ENCODE results near the gene PARVA.

Gene PARVA

DNA sequence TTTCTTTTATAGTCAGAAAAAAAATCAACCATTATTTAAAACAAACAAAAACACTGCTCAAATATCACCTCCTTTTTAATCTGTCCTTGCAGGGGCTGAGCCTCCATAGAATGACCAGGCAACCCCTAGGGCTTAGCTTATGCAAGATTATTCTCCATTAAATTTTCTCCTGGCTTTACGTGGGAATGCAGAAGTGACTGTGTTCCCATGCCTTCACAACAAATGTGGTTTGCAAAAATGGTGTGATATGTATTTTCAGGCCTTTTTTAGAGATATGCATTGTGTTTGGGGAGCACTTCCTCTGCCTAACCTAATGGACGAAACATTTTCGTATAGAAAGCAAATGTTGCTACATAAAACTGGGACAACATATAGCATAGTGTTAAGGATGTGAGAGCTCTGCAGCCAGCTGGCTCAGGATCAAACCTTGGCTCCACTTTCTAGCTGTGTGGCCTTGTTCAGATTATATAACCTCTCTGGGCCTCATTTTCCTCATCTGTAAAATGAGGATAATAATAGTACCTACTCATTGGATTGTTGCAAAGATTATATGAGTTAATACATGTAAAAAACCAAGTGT is 82.6 kb downstream of the PARVA start:
- DNase-seq (ENCODE audit: low read depth) = no peak

DNA sequence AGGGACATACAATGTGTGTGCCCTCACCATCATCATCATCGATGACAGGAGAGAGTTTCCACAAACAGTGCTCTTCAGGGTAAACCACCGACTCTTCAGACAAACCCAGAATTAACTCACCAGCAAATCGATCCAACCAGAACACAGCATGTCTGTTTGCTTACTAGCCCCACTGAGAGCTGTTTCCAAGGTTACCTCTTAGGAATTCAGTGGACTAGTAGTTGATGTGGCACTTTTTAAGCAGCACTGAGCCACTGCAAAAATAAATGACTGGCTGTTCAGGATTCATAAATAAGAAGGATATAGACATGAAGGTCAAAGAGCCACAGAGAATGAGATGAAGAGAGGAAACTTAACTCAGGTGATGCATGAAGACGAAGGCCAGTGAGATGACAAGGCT is 83.1 kb downstream of the PARVA start:
- DNase-seq (ENCODE audit: low read depth) = no peak

DNA sequence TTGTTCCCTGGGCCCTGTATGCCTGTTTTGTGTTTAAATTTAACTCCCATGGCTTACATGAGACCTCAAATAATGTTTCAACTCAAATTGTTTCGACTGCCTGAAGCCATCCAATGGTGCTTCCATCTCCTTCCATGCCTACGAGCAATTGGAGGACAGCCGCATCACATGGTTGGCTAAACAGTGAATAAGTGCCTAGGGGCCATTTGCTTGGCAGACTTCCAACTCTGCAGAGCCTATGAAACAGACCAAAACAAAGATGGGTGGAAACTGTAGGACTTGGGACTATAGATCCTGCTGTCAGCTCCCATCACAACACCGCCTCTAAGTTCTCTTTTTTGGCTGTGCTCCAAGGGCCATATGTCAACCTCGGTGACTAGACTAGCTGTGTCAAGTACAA is 84.1 kb downstream of the PARVA start:
- no peak for DNase-seq (ENCODE audit: low read depth)

DNA sequence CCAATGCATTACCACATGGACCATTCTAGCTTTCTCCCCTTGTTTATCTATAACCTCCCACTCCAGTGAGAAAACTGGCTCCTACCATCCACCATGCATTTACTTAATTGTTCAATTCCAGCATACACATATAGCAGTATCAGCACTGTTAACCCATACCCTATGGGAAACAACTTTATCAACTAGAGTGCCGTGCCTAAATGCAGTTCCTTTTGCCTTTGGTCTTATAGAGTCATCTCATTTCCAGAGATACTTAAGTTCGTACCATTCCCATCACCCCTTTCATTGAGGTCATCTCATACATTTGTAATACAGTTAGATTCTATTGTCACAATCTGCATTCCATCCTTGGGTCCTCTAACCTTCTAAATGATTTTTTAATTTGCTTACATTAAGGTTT is 86.9 kb downstream of the PARVA start:
- no peak for DNase-seq (ENCODE audit: low read depth)

DNA sequence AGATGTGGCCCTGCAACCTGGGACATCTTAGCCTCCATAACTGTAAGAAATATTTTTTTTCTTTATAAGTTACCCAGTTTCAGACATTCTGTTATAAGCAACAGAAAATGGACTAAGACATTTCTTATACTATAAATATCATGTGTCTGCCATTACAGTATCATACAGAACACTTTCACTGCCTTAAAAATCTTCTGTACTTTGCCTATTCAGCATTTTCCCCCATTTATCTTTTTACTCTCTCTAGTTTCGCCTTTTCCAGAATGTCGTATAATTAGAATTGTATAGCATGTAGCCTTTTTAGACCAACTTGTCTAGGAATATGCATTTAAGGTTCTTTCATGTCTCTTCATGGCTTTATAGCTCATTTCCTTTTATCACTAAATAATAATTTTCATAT is 88.0 kb downstream of the PARVA start:
- no peak for DNase-seq (ENCODE audit: low read depth)

DNA sequence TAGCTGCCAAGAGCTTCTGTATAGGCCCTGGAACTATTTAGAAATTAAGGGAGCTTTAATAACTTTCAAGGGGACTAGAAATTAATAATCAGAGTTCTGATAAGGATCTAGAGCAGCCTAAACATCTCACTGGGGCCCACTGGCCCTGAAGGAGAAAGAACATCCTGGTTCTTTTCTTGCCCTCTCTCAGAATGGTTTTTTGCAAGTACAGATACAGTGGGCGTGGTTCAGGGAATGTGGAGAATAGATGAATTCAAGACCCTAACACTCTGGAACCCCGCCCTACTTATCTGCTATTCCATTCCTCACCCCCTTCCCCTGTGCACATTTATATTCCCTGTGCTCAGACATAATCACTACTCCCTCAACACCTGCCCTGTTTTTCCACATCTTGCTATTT is 90.2 kb downstream of the PARVA start:
- no peak for DNase-seq (ENCODE audit: low read depth)

DNA sequence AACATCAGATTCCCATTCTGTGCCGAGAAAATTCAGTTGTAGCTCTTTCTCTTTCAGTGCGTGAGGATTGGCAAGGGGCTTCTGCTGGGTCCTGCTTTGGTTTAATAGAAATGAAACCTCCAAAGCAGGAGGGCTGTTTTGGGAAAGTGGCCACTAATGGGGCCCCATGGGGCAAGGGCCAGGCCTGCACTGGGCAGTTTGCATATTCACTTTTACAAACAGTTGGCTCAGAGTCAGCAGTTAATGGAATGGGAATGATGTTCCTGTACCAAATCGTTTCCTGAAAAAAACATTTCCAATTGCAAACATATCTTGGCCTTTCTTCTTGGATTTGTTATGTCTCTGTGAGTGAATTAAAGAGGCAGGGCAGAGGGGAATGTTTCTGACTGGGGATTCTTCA is 92.1 kb downstream of the PARVA start:
- DNase-seq (ENCODE audit: low read depth) = no peak

DNA sequence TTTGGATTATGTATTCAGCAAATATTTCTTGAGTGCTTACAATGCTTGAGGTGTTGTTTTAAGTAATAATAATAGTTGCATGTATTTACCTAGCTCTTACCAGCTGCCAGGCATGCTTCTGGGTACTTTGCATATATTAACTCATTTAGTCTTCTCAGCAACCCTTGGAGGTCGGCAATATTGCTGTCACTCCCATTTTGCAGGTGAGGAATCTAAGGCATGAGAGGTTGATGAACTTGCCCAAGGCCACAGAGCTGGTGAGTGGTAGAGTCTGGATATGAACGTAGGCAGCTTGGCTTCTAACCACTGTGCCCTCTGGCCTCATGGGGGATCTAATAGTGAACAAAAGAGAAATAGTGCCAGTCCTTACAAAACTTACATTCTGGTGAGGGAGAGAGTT is 92.9 kb downstream of the PARVA start:
- DNase-seq (ENCODE audit: low read depth) = no peak

DNA sequence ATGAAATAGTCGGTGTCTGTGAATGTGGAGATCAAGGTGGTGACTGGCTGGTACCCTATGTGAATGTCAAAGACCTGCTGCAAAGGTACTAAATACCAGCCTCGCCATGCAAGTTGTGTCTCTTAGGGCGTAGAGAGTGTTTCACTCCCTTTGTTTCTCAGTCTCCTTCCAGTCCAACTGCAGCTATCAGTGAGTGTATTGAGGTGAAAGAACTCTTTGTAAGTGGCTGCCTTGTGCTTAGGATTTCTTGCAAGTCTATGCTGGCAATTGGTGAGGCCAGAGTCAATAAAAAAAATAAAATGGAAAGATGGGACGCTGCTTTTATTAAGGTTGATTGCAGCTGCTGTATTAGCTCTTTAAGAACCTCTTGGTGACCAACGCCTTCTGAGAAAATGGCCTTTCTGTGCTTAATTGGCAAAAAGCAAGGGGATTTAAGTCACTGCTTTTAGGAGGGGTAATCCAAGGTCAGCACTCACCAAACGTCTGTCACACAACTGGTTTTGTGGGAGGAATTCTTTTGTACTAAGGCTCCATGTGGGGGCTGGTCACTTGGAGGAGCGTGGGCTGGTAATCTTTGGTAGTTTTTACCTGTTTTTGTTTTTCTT is 95.1 kb downstream of the PARVA start:
- no peak for DNase-seq (ENCODE audit: low read depth)

DNA sequence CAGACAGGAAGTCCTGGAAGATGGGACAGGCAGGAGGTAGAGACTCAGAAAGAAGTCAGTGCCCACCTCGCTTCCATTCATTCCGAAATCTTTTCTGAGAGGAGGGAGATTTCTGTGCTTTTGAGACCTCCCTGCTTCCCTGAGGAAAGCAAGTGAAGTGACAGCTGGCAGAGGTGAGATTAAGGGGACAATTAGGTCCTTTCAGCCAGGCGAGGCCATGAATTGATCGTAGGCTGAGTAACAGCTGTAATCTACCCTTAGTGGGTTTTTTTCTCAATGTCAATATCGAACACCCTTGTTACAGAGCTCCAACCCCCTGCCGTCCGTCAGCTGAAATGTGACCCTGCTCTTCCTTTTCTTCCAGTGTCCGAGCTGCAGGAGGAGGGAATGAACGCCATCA is 96.0 kb downstream of the PARVA start:
- DNase-seq (ENCODE audit: low read depth) = no peak

DNA sequence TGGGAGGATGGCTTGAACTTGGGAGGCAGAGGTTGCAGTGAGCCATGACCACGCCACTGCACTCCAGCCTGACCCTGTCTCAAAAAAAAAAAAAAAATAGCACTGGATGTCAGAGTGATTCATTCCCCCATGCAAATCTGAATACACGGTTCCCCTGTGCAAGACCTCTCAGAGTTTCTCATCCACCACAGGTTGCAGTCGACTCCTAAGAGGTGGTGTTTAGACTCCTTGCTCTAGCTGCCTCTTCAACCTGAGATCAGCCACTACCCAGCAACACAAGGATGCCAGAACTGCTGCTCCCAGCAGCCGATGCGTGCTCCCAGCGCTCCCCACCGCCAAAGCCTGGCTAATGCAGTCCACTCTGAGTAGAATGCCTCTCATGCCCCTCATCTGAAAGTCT is 97.5 kb downstream of the PARVA start:
- DNase-seq (ENCODE audit: low read depth) = no peak

DNA sequence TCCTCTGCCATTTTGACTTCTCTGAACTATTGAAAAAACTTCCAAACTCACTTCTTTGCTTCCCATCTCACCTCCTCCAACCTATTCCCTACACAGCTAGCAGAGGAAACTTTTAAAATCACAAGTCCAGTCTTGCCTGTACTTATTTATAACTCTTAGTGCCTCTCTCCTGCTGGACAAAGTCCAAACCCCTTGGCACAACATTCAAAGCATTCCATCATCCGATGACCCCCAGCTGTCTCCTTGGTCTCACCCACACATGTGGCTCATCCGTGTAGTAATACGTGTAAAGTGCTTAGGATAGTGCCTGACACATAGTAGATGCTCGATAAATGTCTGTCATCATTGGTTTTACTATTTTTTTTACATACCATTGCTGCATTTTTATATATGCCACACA is 101.4 kb downstream of the PARVA start:
- DNase-seq (ENCODE audit: low read depth) = no peak

DNA sequence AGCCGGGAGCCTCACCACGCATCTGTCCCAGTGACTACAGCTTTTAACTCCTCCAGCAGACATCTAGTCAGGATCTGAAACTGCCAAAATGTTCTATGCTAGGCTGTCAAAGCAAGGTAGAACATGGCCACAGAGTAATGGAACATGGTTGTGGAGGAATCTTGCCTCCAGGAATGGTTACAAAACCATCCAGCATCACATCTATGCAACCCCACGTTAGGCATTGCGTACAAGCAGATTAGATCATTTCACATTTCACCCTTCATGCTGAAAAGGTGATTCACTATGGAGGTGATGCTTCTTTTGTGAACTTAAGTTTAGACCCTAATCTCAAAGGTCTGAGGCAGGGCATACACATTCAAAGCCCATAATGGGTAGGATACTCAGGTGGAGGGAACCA is 103.0 kb downstream of the PARVA start:
- no peak for DNase-seq (ENCODE audit: low read depth)

DNA sequence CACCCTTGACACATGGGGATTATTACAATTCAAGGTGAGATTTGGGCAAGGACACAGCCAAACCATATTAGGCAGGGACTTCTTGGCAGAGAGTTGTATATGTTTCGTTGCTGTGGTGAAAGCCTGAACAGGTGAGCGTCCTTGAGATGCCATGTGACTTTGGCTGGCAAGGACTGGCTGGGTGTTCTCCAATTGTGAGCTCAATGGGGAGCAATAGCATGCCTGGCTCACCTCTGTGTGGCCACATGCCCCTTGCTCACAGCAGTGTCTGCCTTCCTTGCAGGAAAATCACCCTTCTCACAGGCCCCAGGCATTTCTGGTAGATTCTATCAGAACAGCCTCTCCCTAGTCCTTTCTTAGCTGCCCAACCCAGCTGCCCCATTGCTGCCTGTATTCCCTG is 105.5 kb downstream of the PARVA start:
- no peak for DNase-seq (ENCODE audit: low read depth)

DNA sequence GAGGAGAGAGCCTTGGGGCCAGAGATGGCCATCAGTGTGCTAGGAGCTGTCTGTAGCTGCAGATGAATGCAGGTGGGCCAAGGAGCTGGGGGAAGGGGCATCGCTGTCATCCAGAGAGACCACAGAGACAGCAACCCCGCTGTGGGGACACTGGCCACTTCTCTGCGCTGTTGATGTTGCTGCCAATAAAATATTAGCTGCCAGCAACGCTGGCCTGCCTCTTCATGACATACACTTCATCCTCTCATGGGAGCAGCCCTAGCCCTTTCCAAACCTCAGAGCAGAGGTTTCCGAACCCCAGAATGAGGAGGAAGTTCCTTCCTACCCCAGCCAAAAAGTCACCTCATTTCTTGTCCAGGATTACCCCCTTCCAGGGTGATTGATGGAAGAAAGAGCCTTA is 106.2 kb downstream of the PARVA start:
- DNase-seq (ENCODE audit: low read depth) = no peak

DNA sequence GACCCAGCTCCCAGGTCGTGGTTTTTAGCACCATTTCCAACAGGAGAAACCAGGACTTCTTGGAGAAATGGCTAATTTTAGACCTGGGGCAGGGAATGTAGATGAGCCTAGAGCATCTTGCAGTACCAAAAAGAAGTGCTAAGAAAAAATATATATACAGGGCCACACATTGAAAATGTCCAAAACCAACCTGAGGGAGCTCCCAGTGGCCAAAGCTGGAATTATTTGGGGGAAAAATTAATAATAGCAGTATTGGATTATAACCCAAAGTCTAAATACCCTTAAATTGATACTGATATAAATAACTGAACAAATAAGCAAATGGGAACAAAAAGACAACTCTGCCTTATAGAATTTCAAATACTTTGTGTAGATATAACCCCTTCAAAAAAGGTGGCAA is 108.0 kb downstream of the PARVA start:
- no peak for DNase-seq (ENCODE audit: low read depth)

DNA sequence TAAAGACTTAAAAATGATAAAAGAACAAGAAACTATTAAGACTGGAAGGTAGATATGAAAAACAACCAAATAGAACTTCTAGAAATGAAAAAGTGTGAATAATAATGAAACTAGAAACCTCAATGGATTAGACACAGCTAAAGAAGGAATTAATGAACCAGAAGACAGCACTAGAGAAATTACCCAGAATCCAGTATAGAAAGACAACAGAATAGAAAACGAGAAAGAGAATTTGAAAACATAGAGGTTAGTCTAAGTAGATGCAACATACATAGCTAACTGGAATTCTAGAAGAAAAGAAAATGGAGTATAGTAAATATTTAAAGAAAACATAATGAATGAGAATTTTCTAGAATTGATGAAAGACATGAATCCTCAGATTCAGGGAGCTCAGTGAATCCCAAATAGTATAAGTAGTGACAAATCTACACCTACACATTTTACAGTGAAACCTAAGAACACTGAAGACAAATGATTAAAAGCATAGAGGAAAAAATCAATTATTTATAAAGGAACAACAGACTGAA is 111.9 kb downstream of the PARVA start:
- no peak for DNase-seq (ENCODE audit: low read depth)

DNA sequence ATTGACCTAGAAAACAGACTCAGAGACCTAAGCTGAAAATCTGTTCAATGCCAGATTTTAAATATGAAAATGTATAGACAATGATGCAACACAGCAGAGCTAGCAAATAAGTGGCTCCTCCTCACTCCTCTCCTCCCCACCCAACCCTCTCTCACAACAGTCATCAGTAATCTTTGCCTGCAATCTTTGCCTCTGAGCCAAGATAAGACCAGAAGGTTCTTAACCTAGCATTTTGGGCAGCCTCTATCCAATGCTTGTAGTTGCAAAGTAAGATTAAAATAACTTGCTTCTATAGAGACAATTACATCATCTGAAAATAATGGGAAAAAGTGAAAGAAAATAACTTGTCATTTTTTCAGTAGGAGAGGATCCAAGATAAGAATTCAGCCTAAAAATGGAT is 117.3 kb downstream of the PARVA start:
- DNase-seq (ENCODE audit: low read depth) = no peak

DNA sequence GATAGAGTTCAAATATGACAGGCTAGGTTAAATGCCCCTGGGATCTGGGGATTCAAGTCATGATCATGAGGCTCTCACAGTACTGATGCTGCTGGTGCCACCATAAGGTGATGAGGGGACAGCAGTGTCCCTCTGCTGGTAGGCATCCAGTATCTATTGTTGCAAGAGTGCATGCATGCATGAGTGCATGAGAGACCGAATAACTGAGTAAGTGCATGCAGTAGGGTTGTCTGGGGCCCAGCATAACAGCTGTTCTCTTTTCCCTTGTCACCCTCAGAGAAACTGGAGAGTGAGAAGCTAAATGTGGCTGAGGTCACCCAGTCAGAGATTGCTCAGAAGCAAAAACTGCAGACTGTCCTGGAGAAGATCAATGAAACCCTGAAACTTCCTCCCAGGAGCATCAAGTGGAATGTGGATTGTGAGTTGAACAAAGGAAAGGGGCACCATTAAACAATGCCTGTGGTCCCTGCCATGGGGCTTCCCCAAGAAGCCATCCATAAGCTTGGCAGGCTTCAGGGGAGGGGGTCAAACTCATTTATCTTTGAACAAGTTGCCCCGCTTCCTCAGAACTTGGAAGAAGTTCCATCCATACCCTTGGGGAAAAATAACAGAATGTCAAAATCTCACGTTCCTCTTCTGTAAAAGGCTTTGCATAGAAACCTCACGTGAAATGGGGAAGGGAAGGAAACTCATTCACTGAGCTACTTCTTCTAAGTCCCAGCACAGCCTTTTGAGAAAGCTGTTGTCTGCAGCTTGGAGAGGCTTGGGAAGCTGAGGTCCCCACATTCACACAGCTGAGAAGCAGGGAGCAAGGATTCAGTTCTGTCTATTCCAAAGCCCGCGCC is 119.0 kb downstream of the PARVA start:
- DNase-seq (ENCODE audit: low read depth) = no peak

DNA sequence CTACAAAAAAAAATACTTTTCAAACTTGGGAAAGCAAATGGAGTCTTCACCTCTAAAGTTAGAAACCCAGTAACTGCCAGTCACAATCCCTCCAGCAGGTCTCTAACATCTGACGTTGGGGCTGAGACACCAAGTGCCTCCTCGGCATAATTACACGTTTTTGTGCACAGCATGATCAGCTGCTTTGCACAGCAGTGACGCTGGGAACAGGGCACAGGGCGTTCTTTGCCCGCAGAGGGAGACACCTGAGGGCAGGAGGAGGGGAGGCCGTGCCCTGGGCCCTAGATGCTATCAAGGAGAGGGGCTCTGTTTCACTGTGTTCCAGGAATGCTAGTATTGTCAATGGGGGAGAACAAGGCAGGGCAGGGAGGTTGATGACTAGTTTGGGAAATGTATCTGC is 120.1 kb downstream of the PARVA start:
- DNase-seq (ENCODE audit: low read depth) = no peak

DNA sequence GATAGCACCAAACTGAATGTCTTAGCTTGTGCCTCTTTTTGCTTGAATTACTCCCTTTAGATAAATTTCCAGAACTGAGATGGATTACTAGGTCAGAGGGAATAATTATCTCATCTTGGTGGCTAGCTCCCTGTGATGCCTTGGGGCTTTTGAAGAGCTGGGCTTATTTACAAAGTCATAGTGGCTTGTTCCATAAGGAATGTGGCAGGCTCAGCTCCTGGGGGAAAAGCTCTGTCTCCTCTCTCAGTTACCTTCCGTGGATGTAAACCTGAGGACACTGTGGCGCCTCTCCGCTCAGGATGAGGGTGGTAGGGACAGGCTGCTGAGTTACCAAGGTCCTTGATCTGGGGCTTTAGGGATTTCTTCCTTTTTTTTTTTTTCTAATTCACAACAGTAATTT is 121.7 kb downstream of the PARVA start:
- no peak for DNase-seq (ENCODE audit: low read depth)

DNA sequence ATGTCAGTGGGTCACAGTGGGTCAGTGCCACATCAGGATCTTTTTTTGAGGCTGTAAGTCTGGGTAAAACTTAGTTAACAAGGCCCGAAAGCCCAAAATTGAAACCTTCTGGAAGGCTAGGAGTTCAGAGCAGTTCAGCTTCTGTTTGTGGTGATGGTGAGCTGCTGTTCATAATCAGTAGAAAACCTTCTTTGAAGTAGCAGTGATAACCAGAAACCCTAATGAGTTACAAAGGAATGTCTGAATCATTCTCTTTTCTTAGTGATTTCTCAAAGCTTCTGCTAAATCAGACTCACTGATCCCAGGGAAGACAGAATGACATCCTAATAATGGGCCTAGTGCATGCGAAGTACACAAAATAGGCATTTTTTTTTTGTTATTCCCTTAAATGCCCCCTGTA is 124.7 kb downstream of the PARVA start:
- no peak for DNase-seq (ENCODE audit: low read depth)

DNA sequence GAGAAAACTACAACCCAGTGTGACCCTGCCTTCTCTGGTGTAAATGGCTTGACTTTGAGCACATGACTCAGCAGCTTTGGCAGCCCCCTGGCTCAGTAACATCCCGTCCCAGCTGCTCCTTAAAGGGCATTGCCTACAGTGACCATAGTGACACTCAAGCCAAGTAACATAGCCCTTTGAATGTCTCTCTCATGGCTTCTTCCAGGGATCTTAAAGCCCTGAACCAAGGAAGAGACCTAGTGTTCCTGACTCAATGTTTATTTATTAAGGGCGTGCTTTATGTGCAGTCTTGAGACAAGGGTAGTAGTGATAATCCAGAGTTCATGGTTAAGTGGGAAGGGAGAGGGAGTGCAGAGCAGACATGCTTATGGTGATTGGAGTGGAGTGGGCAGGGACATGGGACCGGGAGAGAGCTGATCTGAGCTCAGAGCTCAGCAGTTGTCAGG is 125.7 kb downstream of the PARVA start:
- DNase-seq (ENCODE audit: low read depth) = no peak
